SH-SY5Y (cell line): ENCODE data around the gene SREBF1.

Experiments
- GATA2 ChIP-seq: IDR thresholded peaks from 2 replicates; pipeline ENCODE4 v1.6.1; 2011; ENCODE audit warnings: mild to moderate bottlenecking, low read depth, low read length
- GATA3 ChIP-seq: IDR thresholded peaks from 2 replicates; pipeline ENCODE4 v1.6.1; 2011; ENCODE audit warnings: low read depth, mild to moderate bottlenecking, low read length, moderate library complexity

DNA sequence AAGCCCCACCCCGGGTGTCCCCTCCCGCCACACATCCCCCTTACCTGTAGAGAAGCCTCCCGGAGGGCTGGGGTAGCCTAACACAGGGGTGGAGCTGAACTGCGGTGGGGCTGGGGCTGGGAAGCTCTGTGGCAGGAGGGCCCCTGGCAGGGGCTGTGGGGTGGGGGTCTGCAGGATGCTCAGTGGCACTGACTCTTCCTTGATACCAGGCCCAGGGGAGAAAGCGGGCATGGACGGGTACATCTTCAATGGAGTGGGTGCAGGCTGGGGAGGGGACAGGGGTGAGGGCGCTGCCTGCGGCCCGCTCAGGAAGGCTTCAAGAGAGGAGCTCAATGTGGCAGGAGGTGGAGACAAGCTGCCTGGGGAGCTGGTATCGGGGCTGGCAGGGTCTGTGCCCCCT is 16.7 kb downstream of the SREBF1 start:
- no peak for TF ChIP-seq GATA3
- TF ChIP-seq GATA2: no peak
